ENCODE data around the gene GALNT1. TPM values are rescaled to one million over a fixed set of nuclear protein-coding genes. Genes with fewer than 3 reads are reported as not detected.

The GALNT1 gene
- total RNA-seq, 1 experiment from 2014 or later: 77.9 TPM

DNA sequence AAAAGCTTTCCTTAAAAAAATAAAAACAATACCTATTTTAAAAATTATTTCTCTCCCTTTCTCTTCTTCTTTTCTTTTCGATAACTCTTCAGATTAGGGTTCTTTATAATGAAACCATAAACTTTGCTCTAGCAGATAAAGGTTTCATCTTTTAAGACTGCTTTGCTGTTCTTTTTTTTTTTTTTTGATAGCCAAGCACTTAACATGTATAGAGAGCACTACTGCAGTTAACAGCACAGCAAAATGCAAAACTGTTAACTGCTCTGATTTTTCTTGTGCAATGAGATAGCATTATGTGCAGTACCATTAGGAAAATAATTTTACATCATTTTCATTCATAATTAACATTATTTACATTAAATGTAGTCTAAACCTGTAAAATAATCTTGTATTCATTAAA lies 36.3 kb downstream of the GALNT1 start:
- Histone ChIP-seq H4K5ac (ENCODE audit: insufficient read length, low read depth, low read length) (no peak overlapping the region), H2BK120ac (ENCODE audit: low read depth, low read length, poor library complexity, severe bottlenecking) (no peak overlapping the region), H3K23ac (ENCODE audit: insufficient read length, low read depth, low read length) (no peak overlapping the region), H3K9me3 (ENCODE audit: control insufficient read depth, low read depth, low read length) (no peaks in the 10 kb centered on the region), H2BK20ac (ENCODE audit: low read depth, low read length, poor library complexity, severe bottlenecking) (no peak overlapping the region), H3K79me1 (ENCODE audit: insufficient read depth, low read depth, low read length, poor library complexity, severe bottlenecking) (no peaks in the 10 kb centered on the region), H3K4ac (ENCODE audit: low read depth, low read length) (no peak overlapping the region), H3K27ac (ENCODE audit: insufficient read length, low read depth, low read length) (no peak overlapping the region), H2AK5ac (ENCODE audit: insufficient read length, low read length) (no peak overlapping the region), H4K8ac (replicated peaks; ENCODE audit: insufficient read length, low read depth, low read length) (no peak overlapping the region), H3K4me2 (ENCODE audit: insufficient read depth, insufficient read length, low read length) (no peak overlapping the region), H2BK15ac (ENCODE audit: low read depth, low read length) (no peak overlapping the region), H2BK12ac (ENCODE audit: insufficient read length, low read depth, low read length) (no peak overlapping the region), H3K18ac (ENCODE audit: insufficient read length, low read depth, low read length) (no peak overlapping the region), H3T11ph (ENCODE audit: low read length) (no peak overlapping the region), H3K56ac (ENCODE audit: insufficient read length, low read depth, low read length) (no peak overlapping the region), H3K4me1 (ENCODE audit: insufficient read depth, low read length) (no peaks in the 10 kb centered on the region), H3K23me2 (ENCODE audit: insufficient read length, low read depth, low read length, poor library complexity, severe bottlenecking) (no peaks in the 10 kb centered on the region), H2AFZ (ENCODE audit: low read length) (no peak overlapping the region), H3K79me2 (ENCODE audit: insufficient read depth, low read length) (no peaks in the 10 kb centered on the region; the same call in 1 of the 2 replicates), H3K14ac (ENCODE audit: insufficient read depth, low read length) (no peak overlapping the region), H4K91ac (ENCODE audit: insufficient read length, low read depth, low read length) (no peak overlapping the region), H3K9ac (ENCODE audit: extremely low read depth, insufficient read length, low read length) (no peak overlapping the region), H2BK5ac (ENCODE audit: insufficient read length, low read length) (no peak overlapping the region), H3K27me3 (ENCODE audit: insufficient read depth, low read length) (no peaks in the 10 kb centered on the region), H4K20me1 (ENCODE audit: control insufficient read depth, insufficient read depth, insufficient read length) (no peaks in the 10 kb centered on the region)
- no peak overlapping the region for H3K4me3 Mint-ChIP-seq
- TF ChIP-seq, protein P1, sequence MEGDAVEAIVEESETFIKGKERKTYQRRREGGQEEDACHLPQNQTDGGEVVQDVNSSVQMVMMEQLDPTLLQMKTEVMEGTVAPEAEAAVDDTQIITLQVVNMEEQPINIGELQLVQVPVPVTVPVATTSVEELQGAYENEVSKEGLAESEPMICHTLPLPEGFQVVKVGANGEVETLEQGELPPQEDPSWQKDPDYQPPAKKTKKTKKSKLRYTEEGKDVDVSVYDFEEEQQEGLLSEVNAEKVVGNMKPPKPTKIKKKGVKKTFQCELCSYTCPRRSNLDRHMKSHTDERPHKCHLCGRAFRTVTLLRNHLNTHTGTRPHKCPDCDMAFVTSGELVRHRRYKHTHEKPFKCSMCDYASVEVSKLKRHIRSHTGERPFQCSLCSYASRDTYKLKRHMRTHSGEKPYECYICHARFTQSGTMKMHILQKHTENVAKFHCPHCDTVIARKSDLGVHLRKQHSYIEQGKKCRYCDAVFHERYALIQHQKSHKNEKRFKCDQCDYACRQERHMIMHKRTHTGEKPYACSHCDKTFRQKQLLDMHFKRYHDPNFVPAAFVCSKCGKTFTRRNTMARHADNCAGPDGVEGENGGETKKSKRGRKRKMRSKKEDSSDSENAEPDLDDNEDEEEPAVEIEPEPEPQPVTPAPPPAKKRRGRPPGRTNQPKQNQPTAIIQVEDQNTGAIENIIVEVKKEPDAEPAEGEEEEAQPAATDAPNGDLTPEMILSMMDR (conservative IDR thresholded peaks at IDR 0.05): no peak
- 100% methylated on average over 1 of the region's 1 CpG for WGBS (ENCODE audit: extremely low coverage, insufficient read length, low lambda C conversion rate)
- H3K36me3 Mint-ChIP-seq (ENCODE audit: insufficient read depth in 1 of 3, low read depth in 3 of 3): peaks cover 0 to 1% (median 0%) of the 10 kb centered on the region in 3 experiments; a peak in 1 of 7 replicates
- H3K27ac Mint-ChIP-seq: no peak overlapping the region
- H3K4me1 Mint-ChIP-seq: peaks cover 6% of the 10 kb centered on the region in 2 experiments; a peak in 3 of 4 replicates
- no peaks in the 10 kb centered on the region for H3K27me3 Mint-ChIP-seq (ENCODE audit: low read depth)
- no peak for DNase-seq
- H3K9me3 Mint-ChIP-seq: no peaks in the 10 kb centered on the region
